Small intestine (tissue), 7 donors: ENCODE results near the gene SLC15A4. TPM values are rescaled to one million over a fixed set of nuclear protein-coding genes. Genes with fewer than 3 reads are reported as not detected.
"Not testable (repeated sequence)": the region's sequence is repeated elsewhere in the genome, so short reads cannot be mapped to it uniquely, and the experiment has no call there.

Experiments used
- DNase-seq, 2 donors: peaks; one replicate each; pipeline versions ENCODE4 v3.0.0 to v3.0.0-alpha.2; 2013
- FAIRE-seq: peaks from 2 replicates; lab custom pipeline; 2012; peaks lifted over from hg19 to GRCh38; lab: Jason Lieb, UNC
- H3K27ac ChIP-seq, 3 donors: one replicate each; pipeline ENCODE4 v1.5.1; 2013; ENCODE audit warnings: low read length in 2 of 3, mild to moderate bottlenecking in 2 of 3, control low read depth in 1 of 3, inconsistent platforms in 1 of 3, low read depth in 1 of 3, moderate library complexity in 1 of 3
- H3K27me3 ChIP-seq, 3 donors: one replicate each; pipeline ENCODE4 v1.6.1; 2013; ENCODE audit warnings: low read length in 3 of 3, inconsistent platforms in 1 of 3; ENCODE audit not compliant: control insufficient read depth in 3 of 3, insufficient read depth in 3 of 3
- H3K36me3 ChIP-seq, 3 donors: one replicate each; pipeline ENCODE4 v1.6.1; 2013; ENCODE audit warnings: low read length in 3 of 3, inconsistent platforms in 1 of 3, low read depth in 1 of 3, mild to moderate bottlenecking in 1 of 3, moderate library complexity in 1 of 3; ENCODE audit not compliant: control insufficient read depth in 3 of 3, insufficient read depth in 2 of 3
- H3K4me1 ChIP-seq, 3 donors: one replicate each; pipeline ENCODE4 v1.6.1; 2013; ENCODE audit warnings: low read length in 2 of 3, inconsistent platforms in 1 of 3, low read depth in 1 of 3, mild to moderate bottlenecking in 1 of 3, moderate library complexity in 1 of 3; ENCODE audit not compliant: control insufficient read depth in 3 of 3, insufficient read depth in 2 of 3
- H3K4me3 ChIP-seq, 3 donors: one replicate each; pipeline ENCODE4 v1.5.1; 2013; ENCODE audit warnings: low read length in 3 of 3, control low read depth in 1 of 3, inconsistent platforms in 1 of 3, low read depth in 1 of 3, mild to moderate bottlenecking in 1 of 3, moderate library complexity in 1 of 3
- H3K9me3 ChIP-seq, 2 donors: one replicate each; pipeline ENCODE4 v1.6.1; 2013; ENCODE audit warnings: low read depth in 1 of 2, low read length in 1 of 2; ENCODE audit not compliant: control insufficient read depth in 2 of 2, insufficient read depth in 1 of 2
- WGBS, 3 donors: extraction: QIAGEN DNeasy Blood & Tissue Kit; methylation state at CpG; one replicate each; pipeline ENCODE4 v1.1.7; 2013; 5-methylcytosine and 5-hydroxymethylcytosine counted together
- polyA plus RNA-seq, 4 donors: library from polyadenylated mRNA; stranded (reverse) in 3 of 4; unstranded in 1 of 4; fragments of 200-250 nt in 3 of 4; fragments of 120-200 nt in 1 of 4; gene quantifications; one replicate each; pipeline versions ENCODE4 v1.2.1 to v1.2.3, GENCODE V29; 2013
- donor health status: healthy with polysubstance abuse.
- donor health status: control.
- donor health status: control.
- donor health status: Bipolar disorder and iron deficiency.
- donor health status: healthy.

Gene SLC15A4
- polyA plus RNA-seq, 4 donors: 6.5 to 18.0 (median 8.5) TPM

DNA sequence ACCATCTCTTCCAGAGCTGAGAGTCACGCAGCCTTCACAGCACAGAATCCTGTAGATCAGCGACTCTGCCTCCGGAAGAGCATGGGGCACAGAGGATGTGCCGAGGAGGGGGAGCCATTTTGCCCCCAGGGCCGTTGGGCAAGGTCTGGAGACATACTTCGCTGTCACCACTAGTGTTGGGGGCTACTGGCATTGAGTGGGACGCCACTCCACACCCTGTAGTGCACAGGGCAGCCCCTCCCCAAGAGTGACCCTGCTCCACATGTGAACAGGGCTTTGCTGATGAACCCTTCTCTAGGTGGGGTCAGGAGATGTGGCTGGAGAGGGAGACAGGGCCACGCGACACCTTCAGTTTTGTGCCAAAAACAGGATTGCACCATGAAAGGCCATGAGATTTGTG lies 35.6 kb upstream of the SLC15A4 start:
- no peak for DNase-seq
- no peak overlapping the region for H3K27ac ChIP-seq
- H3K36me3 ChIP-seq: no peaks in the 10 kb centered on the region
- H3K9me3 ChIP-seq: no peaks in the 10 kb centered on the region
- FAIRE-seq: no peak
- peaks cover 0 to 8% (median 0%) of the 10 kb centered on the region in 3 donors for H3K27me3 ChIP-seq
- WGBS, 3 donors: 69 to 86% (median 77%) methylated on average over 9 of the region's 9 CpGs
- no peak overlapping the region for H3K4me3 ChIP-seq
- no peaks in the 10 kb centered on the region for H3K4me1 ChIP-seq

DNA sequence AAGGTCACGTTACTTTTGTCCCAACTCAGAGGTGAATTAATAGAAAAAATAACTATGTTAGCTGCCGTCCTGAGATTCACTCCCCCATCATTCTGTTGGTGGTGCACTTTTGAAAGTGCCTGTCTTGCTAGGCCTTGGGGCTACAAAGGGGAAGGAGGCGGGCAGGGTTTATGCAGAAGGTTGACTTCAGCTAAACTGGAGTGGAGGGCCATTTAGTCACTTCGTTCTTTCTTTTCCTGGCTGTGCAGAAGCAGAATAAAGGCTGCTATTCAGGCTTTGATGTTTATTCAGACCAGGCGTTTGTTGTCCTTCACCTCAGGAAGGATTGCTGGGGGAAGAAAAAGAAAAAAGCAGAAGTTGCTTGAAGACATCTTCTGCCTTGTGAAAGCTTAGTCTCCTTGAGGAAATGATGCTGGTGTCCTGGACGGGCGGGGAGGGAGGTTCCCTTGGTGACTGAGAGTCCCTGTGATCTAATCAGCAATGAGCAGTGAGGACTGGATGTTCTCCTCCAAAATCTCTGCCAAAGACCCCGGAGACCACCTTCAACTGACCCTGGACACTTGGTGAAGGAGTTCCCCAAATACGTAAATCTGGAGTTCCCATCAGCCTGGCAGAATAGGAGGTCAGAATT lies 33.5 kb upstream of the SLC15A4 start:
- no peaks in the 10 kb centered on the region for H3K4me1 ChIP-seq
- H3K27me3 ChIP-seq: peaks cover 7 to 22% (median 7%) of the 10 kb centered on the region in 3 donors
- no peaks in the 10 kb centered on the region for H3K9me3 ChIP-seq
- 71 to 76% (median 72%) methylated on average over 9 of the region's 9 CpGs for WGBS, 3 donors
- FAIRE-seq: no peak
- H3K36me3 ChIP-seq: no peaks in the 10 kb centered on the region
- no peak overlapping the region for H3K27ac ChIP-seq
- no peak overlapping the region for H3K4me3 ChIP-seq
- no peak for DNase-seq

DNA sequence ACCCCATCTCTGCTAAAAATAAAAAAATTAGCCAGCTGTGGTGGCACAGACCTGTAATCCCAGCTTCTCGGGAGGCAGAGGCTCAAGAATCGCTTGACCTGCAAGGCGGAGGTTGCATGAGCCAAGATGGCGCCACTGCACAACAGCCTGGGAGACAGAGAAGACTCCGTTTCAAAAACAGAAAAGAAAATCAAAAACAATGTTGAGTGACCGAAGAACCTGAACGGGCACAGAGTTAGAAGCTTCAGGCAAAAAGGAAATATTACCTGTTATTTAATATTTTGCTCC lies 33.0 kb upstream of the SLC15A4 start:
- no peaks in the 10 kb centered on the region for H3K36me3 ChIP-seq
- no peak overlapping the region for H3K4me3 ChIP-seq
- WGBS, 3 donors: 92 to 96% (median 93%) methylated on average over 7 of the region's 7 CpGs
- peaks cover 7 to 22% (median 7%) of the 10 kb centered on the region in 3 donors for H3K27me3 ChIP-seq
- no peaks in the 10 kb centered on the region for H3K9me3 ChIP-seq
- no peaks in the 10 kb centered on the region for H3K4me1 ChIP-seq
- no peak for DNase-seq
- H3K27ac ChIP-seq: no peak overlapping the region
- no peak for FAIRE-seq

DNA sequence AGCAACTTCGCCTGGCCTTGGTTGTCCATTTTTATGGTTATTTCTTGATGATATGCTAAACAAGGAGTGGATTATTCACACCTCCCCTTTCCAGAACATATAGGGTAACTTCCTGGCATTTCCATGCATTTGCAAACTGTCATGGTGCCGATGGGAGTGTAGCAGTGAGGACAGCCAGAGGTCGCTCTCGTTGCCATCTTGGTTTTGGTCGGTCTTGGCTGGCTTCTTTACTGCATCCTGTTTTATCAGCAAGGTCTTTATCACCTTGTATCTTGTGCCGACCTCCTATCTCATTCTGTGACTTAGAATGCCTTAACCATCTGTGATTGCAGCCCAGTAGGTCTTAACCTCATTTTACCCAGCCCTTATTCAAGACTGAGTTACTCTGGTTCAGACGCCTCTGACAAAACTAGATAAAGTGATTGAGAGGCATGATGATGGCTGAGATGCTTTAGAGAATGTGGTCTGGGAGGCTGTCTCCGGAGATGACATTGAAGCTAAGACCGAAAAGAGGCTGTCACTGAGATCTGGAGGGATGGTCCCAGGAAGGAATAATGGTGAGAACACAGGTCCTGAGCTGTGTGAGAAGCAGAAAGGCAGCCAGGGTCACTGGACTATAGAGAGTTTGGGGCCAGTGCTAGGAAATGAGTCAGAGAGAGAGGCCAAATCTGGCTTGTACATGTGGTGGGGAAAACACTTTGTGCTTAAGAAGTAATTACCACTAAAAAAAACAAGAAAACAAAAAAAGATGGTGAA lies 32.5 kb upstream of the SLC15A4 start:
- no peak overlapping the region for H3K4me3 ChIP-seq
- WGBS, 3 donors: 79 to 87% (median 81%) methylated on average over 9 of the region's 9 CpGs
- H3K27me3 ChIP-seq: peaks cover 7 to 22% (median 7%) of the 10 kb centered on the region in 3 donors
- no peaks in the 10 kb centered on the region for H3K4me1 ChIP-seq
- no peaks in the 10 kb centered on the region for H3K36me3 ChIP-seq
- DNase-seq (no peak), FAIRE-seq (no peak)
- H3K9me3 ChIP-seq: no peaks in the 10 kb centered on the region
- H3K27ac ChIP-seq: no peak overlapping the region

DNA sequence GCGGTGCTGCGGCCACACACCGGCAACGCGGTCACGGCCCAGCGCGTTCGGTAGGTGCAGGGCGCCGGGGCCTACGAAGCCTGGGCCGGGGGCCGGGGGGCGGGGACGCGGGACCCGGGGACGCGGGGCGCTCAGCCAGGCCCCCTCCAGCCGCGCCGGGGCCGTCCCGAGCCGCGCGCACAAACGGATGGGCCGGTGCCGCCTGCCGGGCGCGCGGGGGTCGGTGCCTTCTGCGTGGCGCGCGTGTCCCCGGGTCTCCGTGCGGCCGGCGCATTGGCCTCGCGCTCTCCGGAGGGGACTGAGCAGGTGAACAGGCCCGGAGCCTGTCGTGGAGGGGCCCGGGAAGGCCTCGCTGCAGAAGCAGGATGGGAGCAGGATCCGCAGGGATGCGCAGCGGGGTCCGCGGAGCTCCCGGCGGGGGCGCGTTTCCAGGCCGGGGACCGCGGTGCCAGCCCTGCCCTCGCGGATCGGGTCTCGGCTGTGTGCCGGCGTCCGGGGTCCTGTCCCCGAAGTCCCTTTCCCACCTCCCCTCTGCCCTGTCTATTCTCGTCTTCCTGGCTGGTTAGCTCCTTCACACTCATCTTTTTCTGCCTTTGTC lies 29.9 kb upstream of the SLC15A4 start:
- H3K36me3 ChIP-seq: no peaks in the 10 kb centered on the region
- H3K9me3 ChIP-seq: no peaks in the 10 kb centered on the region
- H3K27me3 ChIP-seq: peaks cover 7 to 22% (median 7%) of the 10 kb centered on the region in 3 donors
- 2 to 5% (median 2%) methylated on average over 38 to 74 of the region's 74 CpGs for WGBS, 3 donors
- DNase-seq: no peak
- H3K27ac ChIP-seq: no peak overlapping the region
- no peaks in the 10 kb centered on the region for H3K4me1 ChIP-seq
- no peak for FAIRE-seq
- H3K4me3 ChIP-seq: no peak overlapping the region

DNA sequence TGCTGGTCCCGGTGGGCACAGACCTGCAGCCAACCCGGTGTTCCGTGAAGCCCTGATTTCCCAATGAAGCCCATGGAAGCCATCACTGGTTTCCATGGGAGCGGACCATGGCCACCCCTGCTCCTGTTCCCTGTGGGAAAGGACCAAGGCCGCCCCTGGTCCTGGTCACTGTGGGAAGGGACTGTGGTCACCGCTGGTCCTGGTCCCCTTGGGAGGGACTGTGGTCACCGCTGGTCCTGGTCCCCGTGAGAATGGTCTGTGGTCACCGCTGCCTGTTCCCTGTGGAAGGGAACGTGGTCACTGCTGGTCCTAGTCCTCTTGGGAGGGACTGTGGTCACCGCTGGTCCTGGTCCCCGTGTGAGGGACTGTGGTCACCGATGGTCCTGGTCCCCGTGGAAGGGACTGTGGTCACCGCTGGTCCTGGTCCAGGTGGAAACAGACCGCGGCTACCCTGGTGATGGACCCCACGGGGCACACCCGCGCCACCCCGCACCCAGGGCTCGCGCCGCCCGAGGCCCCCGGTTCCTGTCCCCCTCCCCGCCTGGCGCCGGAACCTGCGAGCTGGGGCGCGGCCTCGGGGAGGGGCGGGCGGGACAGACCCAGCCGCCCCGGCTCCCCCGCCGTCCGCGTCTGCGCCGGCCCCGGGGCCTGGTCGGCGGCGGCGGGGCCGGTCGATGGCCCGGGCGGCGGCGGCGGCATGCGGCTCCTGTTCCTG lies 29.3 kb upstream of the SLC15A4 start, which contains the start of gene GLT1D1:
Gene GLT1D1, plus strand, starts transcription at position 594 of the 715 bp plus-strand sequence. Its CDS starts 104 bp downstream, at position 698.
- DNase-seq (no peak), FAIRE-seq (no peak)
- peaks cover 7 to 22% (median 7%) of the 10 kb centered on the region in 3 donors for H3K27me3 ChIP-seq
- no peak within 1 kb of the TSS for H3K27ac ChIP-seq
- no peaks in the 10 kb centered on the region for H3K4me1 ChIP-seq
- H3K4me3 ChIP-seq: no peak within 1 kb of the TSS
- H3K36me3 ChIP-seq: no peaks in the 10 kb centered on the region
- WGBS, 3 donors: 22 to 52% (median 35%) methylated on average over 26 to 56 of the region's 56 CpGs
- H3K9me3 ChIP-seq: no peaks in the 10 kb centered on the region

DNA sequence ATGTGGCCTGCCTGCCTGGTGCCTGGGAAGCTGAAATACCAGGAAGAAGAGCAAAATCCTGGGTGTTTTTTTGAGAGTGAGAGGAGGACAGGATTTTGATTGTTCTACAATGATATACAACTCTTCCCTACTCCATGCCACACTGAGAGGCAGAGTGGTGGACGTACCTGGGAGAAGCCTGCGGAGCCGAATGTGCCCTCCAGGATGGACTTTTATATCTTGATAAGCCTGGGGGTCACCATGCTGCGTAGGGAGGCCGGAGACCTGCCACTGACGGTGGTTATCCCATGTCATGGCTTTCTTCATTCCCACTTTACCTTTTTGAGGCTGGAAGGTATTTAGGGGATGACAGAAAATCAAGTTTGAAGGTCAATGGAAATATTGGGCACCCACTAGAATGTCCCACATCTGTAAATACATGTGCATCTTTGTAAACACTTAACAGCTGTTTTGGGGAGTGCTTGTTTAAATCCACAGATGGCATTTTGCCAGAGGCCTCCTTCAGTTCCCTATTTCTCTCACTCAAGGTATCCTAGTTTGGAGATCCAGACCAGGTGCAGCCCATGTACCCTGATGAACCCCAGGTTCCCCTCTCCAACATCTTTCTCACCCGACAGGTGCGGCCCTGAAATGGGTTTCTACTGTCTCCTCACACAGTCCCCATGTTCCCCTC lies 28.4 kb upstream of the SLC15A4 start:
- Histone ChIP-seq H3K27me3 (peaks cover 7 to 22% (median 7%) of the 10 kb centered on the region in 3 donors), H3K4me3 (no peak overlapping the region), H3K36me3 (no peaks in the 10 kb centered on the region), H3K9me3 (peaks cover 0 to 3% of the 10 kb centered on the region in 2 donors), H3K27ac (no peak overlapping the region), H3K4me1 (no peaks in the 10 kb centered on the region)
- DNase-seq (no peak), FAIRE-seq (no peak)
- WGBS, 3 donors: 83 to 87% (median 85%) methylated on average over 8 of the region's 8 CpGs

DNA sequence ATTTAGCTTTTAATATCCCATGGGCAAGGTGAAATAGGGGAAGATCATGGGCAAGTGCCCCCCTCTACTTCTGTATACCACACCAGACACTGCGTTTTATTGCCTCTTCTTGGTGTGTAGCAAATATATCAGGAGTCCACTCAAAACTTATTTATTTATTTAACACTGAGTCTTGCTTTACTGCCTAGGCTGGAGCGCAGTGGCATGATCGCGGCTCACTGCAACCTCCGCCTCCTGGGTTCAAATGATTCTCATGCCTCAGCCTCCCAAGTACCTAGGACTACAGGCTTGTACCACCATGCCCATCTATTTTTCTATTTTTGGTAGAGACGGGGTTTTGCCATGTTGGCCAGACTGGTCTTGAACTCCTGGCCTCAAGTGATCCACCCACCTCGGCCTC lies 27.7 kb upstream of the SLC15A4 start:
- not testable (repeated sequence) for H3K4me3 ChIP-seq, H3K36me3 ChIP-seq, H3K27ac ChIP-seq, H3K4me1 ChIP-seq, FAIRE-seq, DNase-seq, H3K9me3 ChIP-seq
- WGBS, 3 donors: 78 to 91% (median 87%) methylated on average over 7 of the region's 7 CpGs
- H3K27me3 ChIP-seq: peaks cover 7 to 22% (median 7%) of the 10 kb centered on the region in 3 donors
